ENCODE results near the gene COL6A5.
A peak's percentile ranks its signal among the peaks of the same experiment; 100 is the strongest.
"Not testable (repeated sequence)": the region's sequence is repeated elsewhere in the genome, so short reads cannot be mapped to it uniquely, and the experiment has no call there.

COL6A5 gene

GRCh38 chr3:130345487-130346079 lies at the start of gene COL6A5:
TSS of gene COL6A5 (plus strand) at chr3:130345672. CDS start at chr3:130373639, 27,967 bp downstream.
- DNase-seq, result no peak

- no peak for DNase-seq
Measured at GRCh38 chr3:130299531-130299930, 45.9 kb upstream of the COL6A5 start.

GRCh38 chr3:130300888-130301287 lies 44.6 kb upstream of the COL6A5 start:
- no peak for DNase-seq

GRCh38 chr3:130310109-130310508 lies 35.4 kb upstream of the COL6A5 start:
- no peak for DNase-seq

- no peak for DNase-seq
Measured at GRCh38 chr3:130312374-130312773, 33.1 kb upstream of the COL6A5 start.

- no peak for DNase-seq
Measured at GRCh38 chr3:130316169-130316568, 29.3 kb upstream of the COL6A5 start.

- no peak for DNase-seq
Measured at GRCh38 chr3:130323503-130323902, 22.0 kb upstream of the COL6A5 start.

GRCh38 chr3:130340766-130341165 lies 4.7 kb upstream of the COL6A5 start:
- no peak for DNase-seq

GRCh38 chr3:130341388-130341787 lies 4.1 kb upstream of the COL6A5 start:
- DNase-seq, result no peak

GRCh38 chr3:130341882-130342281 lies 3.6 kb upstream of the COL6A5 start:
- DNase-seq, result no peak

GRCh38 chr3:130342821-130343661 lies 2.4 kb upstream of the COL6A5 start:
- no peak for DNase-seq

- DNase-seq, result not testable (repeated sequence)
Measured at GRCh38 chr3:130348258-130348657, 2.8 kb downstream of the COL6A5 start.

- DNase-seq, result no peak
Measured at GRCh38 chr3:130354430-130354829, 9.0 kb downstream of the COL6A5 start.

GRCh38 chr3:130374033-130374432 lies 28.6 kb downstream of the COL6A5 start:
- peak; percentile 22 for DNase-seq

GRCh38 chr3:130374908-130375307 lies 29.4 kb downstream of the COL6A5 start:
- DNase-seq, result no peak

- DNase-seq, result no peak
Measured at GRCh38 chr3:130377960-130378676, 32.6 kb downstream of the COL6A5 start.

- no peak for DNase-seq
Measured at GRCh38 chr3:130378677-130379191, 33.3 kb downstream of the COL6A5 start.

GRCh38 chr3:130379274-130379673 lies 33.8 kb downstream of the COL6A5 start:
- DNase-seq, result no peak

- DNase-seq, result no peak
Measured at GRCh38 chr3:130380398-130380797, 34.9 kb downstream of the COL6A5 start.

GRCh38 chr3:130383424-130383823 lies 38.0 kb downstream of the COL6A5 start:
- DNase-seq, result no peak

GRCh38 chr3:130384476-130385025 lies 39.1 kb downstream of the COL6A5 start:
- no peak for DNase-seq

GRCh38 chr3:130386604-130387263 lies 41.3 kb downstream of the COL6A5 start:
- DNase-seq, result no peak

Data from NCI-H2029 (cell line).